ENCODE measurements around the gene EMC7. TPM values are rescaled to one million over a fixed set of nuclear protein-coding genes. Genes with fewer than 3 reads are reported as not detected.
"Not testable (repeated sequence)": the region's sequence is repeated elsewhere in the genome, so short reads cannot be mapped to it uniquely, and the experiment has no call there.

The EMC7 gene
- total RNA-seq, 1 experiment from 2014 or later = 55.6 TPM

DNA sequence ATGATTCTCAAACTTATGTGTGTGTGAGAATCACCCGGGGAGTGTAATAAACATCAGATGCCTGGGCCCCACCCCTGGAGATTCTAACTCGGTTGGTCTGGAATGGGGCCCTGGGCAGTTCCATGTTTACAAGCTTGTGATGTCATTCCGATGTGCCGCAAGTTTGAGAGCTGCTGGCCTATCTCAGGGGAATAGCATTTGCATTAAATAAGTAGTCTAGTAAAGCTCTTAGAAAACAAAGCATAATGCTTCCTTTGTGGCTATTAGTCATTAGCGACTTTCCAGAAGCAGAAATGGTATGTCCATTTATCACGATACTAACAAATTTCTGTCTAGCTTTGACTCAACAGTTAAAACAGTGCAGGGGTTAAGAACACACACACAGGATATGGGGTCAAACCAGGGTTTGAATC lies 21.1 kb upstream of the EMC7 start:
- H3K4me3 Mint-ChIP-seq = no peak overlapping the region
- no peaks in the 10 kb centered on the region for H3K4me1 ChIP-seq (ENCODE audit: insufficient read depth, low read length)
- no peak overlapping the region for H2AFZ ChIP-seq (ENCODE audit: low read length)
- no peak overlapping the region for H2BK12ac ChIP-seq (ENCODE audit: insufficient read length, low read depth, low read length)
- H3K36me3 Mint-ChIP-seq (ENCODE audit: insufficient read depth in 1 of 3, low read depth in 3 of 3) = no peaks in the 10 kb centered on the region; a peak in 1 of 7 replicates
- no peak for TF ChIP-seq CTCF (conservative IDR thresholded peaks at IDR 0.05)
- no peak overlapping the region for H3K27ac ChIP-seq (ENCODE audit: insufficient read length, low read depth, low read length)
- H2BK5ac ChIP-seq (ENCODE audit: insufficient read length, low read length) = no peak overlapping the region
- no peaks in the 10 kb centered on the region for H3K9me3 ChIP-seq (ENCODE audit: control insufficient read depth, low read depth, low read length)
- no peak overlapping the region for H3K4me2 ChIP-seq (ENCODE audit: insufficient read depth, insufficient read length, low read length)
- no CpG with 5 or more reads among the region's 6 CpGs for WGBS (ENCODE audit: extremely low coverage, insufficient read length, low lambda C conversion rate)
- H2BK15ac ChIP-seq (ENCODE audit: low read depth, low read length) = no peak overlapping the region
- H3T11ph ChIP-seq (ENCODE audit: low read length) = no peak overlapping the region
- no peak overlapping the region for H2AK5ac ChIP-seq (ENCODE audit: insufficient read length, low read length)
- H4K8ac ChIP-seq (replicated peaks; ENCODE audit: insufficient read length, low read depth, low read length) = no peak overlapping the region
- H4K5ac ChIP-seq (ENCODE audit: insufficient read length, low read depth, low read length) = no peak overlapping the region
- H3K18ac ChIP-seq (ENCODE audit: insufficient read length, low read depth, low read length) = no peak overlapping the region
- no peaks in the 10 kb centered on the region for H3K79me2 ChIP-seq (ENCODE audit: insufficient read depth, low read length)
- H4K20me1 ChIP-seq (ENCODE audit: control insufficient read depth, insufficient read depth, insufficient read length) = no peaks in the 10 kb centered on the region
- H3K27me3 ChIP-seq (ENCODE audit: insufficient read depth, low read length) = no peaks in the 10 kb centered on the region
- no peaks in the 10 kb centered on the region for H3K79me1 ChIP-seq (ENCODE audit: insufficient read depth, low read depth, low read length, poor library complexity, severe bottlenecking)
- peaks cover 5% of the 10 kb centered on the region in 2 experiments for H3K4me1 Mint-ChIP-seq
- H3K9ac ChIP-seq (ENCODE audit: extremely low read depth, insufficient read length, low read length) = no peak overlapping the region
- no peaks in the 10 kb centered on the region for H3K23me2 ChIP-seq (ENCODE audit: insufficient read length, low read depth, low read length, poor library complexity, severe bottlenecking)
- H2BK20ac ChIP-seq (ENCODE audit: low read depth, low read length, poor library complexity, severe bottlenecking) = no peak overlapping the region
- H3K4ac ChIP-seq (ENCODE audit: low read depth, low read length) = no peak overlapping the region
- H3K56ac ChIP-seq (ENCODE audit: insufficient read length, low read depth, low read length) = no peak overlapping the region
- H3K9me3 Mint-ChIP-seq = no peaks in the 10 kb centered on the region; a peak in 1 of 5 replicates
- peaks cover 4% of the 10 kb centered on the region for H3K27me3 Mint-ChIP-seq (ENCODE audit: low read depth)
- DNase-seq = no peak
- H3K27ac Mint-ChIP-seq = no peak overlapping the region
- H2BK120ac ChIP-seq (ENCODE audit: low read depth, low read length, poor library complexity, severe bottlenecking) = no peak overlapping the region
- H3K14ac ChIP-seq (ENCODE audit: insufficient read depth, low read length) = no peak overlapping the region
- H3K23ac ChIP-seq (ENCODE audit: insufficient read length, low read depth, low read length) = no peak overlapping the region
- no peak overlapping the region for H4K91ac ChIP-seq (ENCODE audit: insufficient read length, low read depth, low read length)

- H3K4ac ChIP-seq (ENCODE audit: low read depth, low read length); H2BK12ac ChIP-seq (ENCODE audit: insufficient read length, low read depth, low read length); H2AK5ac ChIP-seq (ENCODE audit: insufficient read length, low read length); H3K9me3 ChIP-seq (ENCODE audit: control insufficient read depth, low read depth, low read length); H2BK120ac ChIP-seq (ENCODE audit: low read depth, low read length, poor library complexity, severe bottlenecking); H3K27me3 Mint-ChIP-seq (ENCODE audit: low read depth); H3K27me3 ChIP-seq (ENCODE audit: insufficient read depth, low read length); H3K56ac ChIP-seq (ENCODE audit: insufficient read length, low read depth, low read length); H4K91ac ChIP-seq (ENCODE audit: insufficient read length, low read depth, low read length); DNase-seq; H3K23me2 ChIP-seq (ENCODE audit: insufficient read length, low read depth, low read length, poor library complexity, severe bottlenecking); H3K4me1 Mint-ChIP-seq; H4K8ac ChIP-seq (replicated peaks; ENCODE audit: insufficient read length, low read depth, low read length); H3K4me3 Mint-ChIP-seq; H3K9ac ChIP-seq (ENCODE audit: extremely low read depth, insufficient read length, low read length); H3K79me2 ChIP-seq (ENCODE audit: insufficient read depth, low read length); H3K79me1 ChIP-seq (ENCODE audit: insufficient read depth, low read depth, low read length, poor library complexity, severe bottlenecking); H3K9me3 Mint-ChIP-seq; H2BK20ac ChIP-seq (ENCODE audit: low read depth, low read length, poor library complexity, severe bottlenecking); H3K14ac ChIP-seq (ENCODE audit: insufficient read depth, low read length); H2AFZ ChIP-seq (ENCODE audit: low read length); H4K5ac ChIP-seq (ENCODE audit: insufficient read length, low read depth, low read length); H3T11ph ChIP-seq (ENCODE audit: low read length); H4K20me1 ChIP-seq (ENCODE audit: control insufficient read depth, insufficient read depth, insufficient read length); H3K27ac Mint-ChIP-seq; H3K4me2 ChIP-seq (ENCODE audit: insufficient read depth, insufficient read length, low read length); H2BK15ac ChIP-seq (ENCODE audit: low read depth, low read length); H2BK5ac ChIP-seq (ENCODE audit: insufficient read length, low read length); H3K18ac ChIP-seq (ENCODE audit: insufficient read length, low read depth, low read length); H3K27ac ChIP-seq (ENCODE audit: insufficient read length, low read depth, low read length); H3K36me3 Mint-ChIP-seq (ENCODE audit: insufficient read depth in 1 of 3, low read depth in 3 of 3); H3K23ac ChIP-seq (ENCODE audit: insufficient read length, low read depth, low read length); H3K4me1 ChIP-seq (ENCODE audit: insufficient read depth, low read length): not testable (repeated sequence)
- no CpG with 5 or more reads among the region's 12 CpGs for WGBS (ENCODE audit: extremely low coverage, insufficient read length, low lambda C conversion rate)
These were observed 20.1 kb upstream of the EMC7 start for GRCh38 chr15:34121786-34122185.

Data from H9 (cell line).